Breast epithelium (tissue), 4 donors: ENCODE data around the gene TUBGCP5. TPM values are rescaled to one million over a fixed set of nuclear protein-coding genes. Genes with fewer than 3 reads are reported as not detected.

ENCODE experiments used
- DNase-seq, 2 donors: peaks; one replicate each; pipeline ENCODE4 v3.0.0-alpha.2; 2019; ENCODE audit warnings: low spot score in 2 of 2
- H3K27ac ChIP-seq, 2 donors: fragments of 200-600 bp; sonication (generic) in 1 of 2; one replicate each; pipeline ENCODE4 v1.5.1; 2016 to 2019; ENCODE audit warnings: mild to moderate bottlenecking in 1 of 2
- H3K27me3 ChIP-seq, 2 donors: fragments of 200-600 bp; sonication (generic) in 1 of 2; one replicate each; pipeline versions ENCODE4 v1.5.1 to v1.6.0; 2017 to 2019; ENCODE audit warnings: control low read depth in 1 of 2, mild to moderate bottlenecking in 1 of 2
- H3K36me3 ChIP-seq: fragments of 200-600 bp; one replicate; pipeline ENCODE4 v1.5.1; 2019
- H3K4me1 ChIP-seq, 2 donors: fragments of 200-600 bp; sonication (generic); one replicate each; pipeline ENCODE4 v1.5.1; 2016 to 2019; ENCODE audit warnings: control low read depth in 1 of 2
- H3K4me3 ChIP-seq, 3 donors: fragments of 200-600 bp; sonication (generic); 1 replicate in 2 of 3; 2 replicates in 1 of 3; pipeline ENCODE4 v1.5.1; 2016 to 2019; ENCODE audit warnings: mild to moderate bottlenecking in 3 of 3, moderate library complexity in 2 of 3
- H3K9me3 ChIP-seq, 2 donors: fragments of 200-600 bp; sonication (generic) in 1 of 2; one replicate each; pipeline ENCODE4 v1.5.1; 2016 to 2019; ENCODE audit warnings: control low read depth in 1 of 2
- CTCF ChIP-seq, 3 donors: fragments of 450-650 bp; IDR thresholded peaks; one replicate each; pipeline ENCODE4 v1.5.1; 2016 to 2017; ENCODE audit warnings: antibody characterized with exemption in 3 of 3, mild to moderate bottlenecking in 3 of 3, moderate library complexity in 3 of 3
- POLR2A ChIP-seq: fragments of 450-650 bp; IDR thresholded peaks from one replicate; pipeline ENCODE4 v1.6.1; 2016; ENCODE audit warnings: antibody characterized with exemption, mild to moderate bottlenecking, moderate library complexity
- POLR2AphosphoS5 ChIP-seq, 3 donors: sonication (generic); formaldehyde crosslinking; IDR thresholded peaks; one replicate each; pipeline ENCODE4 v1.6.1; 2017; ENCODE audit warnings: antibody characterized with exemption in 3 of 3
- intact Hi-C: fragments of 100-400 bp; cut with DNase I; formaldehyde crosslinking; loops from one replicate; pipeline ENCODE4 v1.15.1; 2023; ENCODE audit warnings: low total_unique reads
- total RNA-seq, 3 donors: library from RNA; depleted of rRNA; stranded (reverse); fragments of >200 nt; gene quantifications; one replicate each; pipeline ENCODE4 v1.1.0, GENCODE V29; 2016

The TUBGCP5 gene
- total RNA-seq, 3 donors from 2014 or later = 27.5 to 33.6 (median 28.0) TPM

DNA sequence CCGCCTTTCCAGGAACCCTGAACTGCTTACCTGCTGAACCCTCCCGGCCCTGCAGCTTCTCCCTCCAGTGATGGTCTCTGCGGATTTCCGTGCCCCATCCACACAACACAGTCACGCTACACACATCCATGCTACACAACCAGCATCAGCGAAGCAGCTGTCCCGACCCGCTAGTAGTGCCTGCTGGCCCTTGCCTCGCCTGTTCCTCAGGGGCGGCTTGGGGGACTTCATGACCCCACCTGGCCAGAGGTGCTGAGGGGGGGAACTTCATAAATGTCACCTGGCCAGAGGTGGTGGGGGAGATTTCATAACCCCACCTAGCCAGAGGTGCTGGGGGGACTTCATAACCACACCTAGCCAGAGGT lies 530 bp upstream of the TUBGCP5 start:
- intact Hi-C loops = no loop called here
- no peaks in the 10 kb centered on the region for H3K9me3 ChIP-seq
- no peaks in the 10 kb centered on the region for H3K36me3 ChIP-seq
- TF ChIP-seq POLR2A (no peak), POLR2AphosphoS5 (IDR thresholded peaks at IDR 0.05) (no peak)
- H3K27me3 ChIP-seq = no peaks in the 10 kb centered on the region
- no peak for DNase-seq
- H3K4me1 ChIP-seq = no peaks in the 10 kb centered on the region
- peak overlapping the region; percentile 71 to 99 (median 71) for H3K4me3 ChIP-seq
- peak overlapping the region; percentile 41 to 92 for H3K27ac ChIP-seq

- peak overlapping the region; percentile 71 to 99 (median 71) for H3K4me3 ChIP-seq
- H3K9me3 ChIP-seq = no peaks in the 10 kb centered on the region
- H3K36me3 ChIP-seq = no peaks in the 10 kb centered on the region
- no peaks in the 10 kb centered on the region for H3K27me3 ChIP-seq
- DNase-seq = no peak
- no peak for TF ChIP-seq POLR2AphosphoS5 (IDR thresholded peaks at IDR 0.05)
- no peak for TF ChIP-seq CTCF (IDR thresholded peaks at IDR 0.05)
- TF ChIP-seq POLR2A = no peak
- H3K4me1 ChIP-seq = no peaks in the 10 kb centered on the region
- peak overlapping the region; percentile 41 to 92 for H3K27ac ChIP-seq
- intact Hi-C loops = no loop called here
Measured at GRCh38 chr15:23038726-23039142, 635 bp downstream of the TUBGCP5 start.

DNA sequence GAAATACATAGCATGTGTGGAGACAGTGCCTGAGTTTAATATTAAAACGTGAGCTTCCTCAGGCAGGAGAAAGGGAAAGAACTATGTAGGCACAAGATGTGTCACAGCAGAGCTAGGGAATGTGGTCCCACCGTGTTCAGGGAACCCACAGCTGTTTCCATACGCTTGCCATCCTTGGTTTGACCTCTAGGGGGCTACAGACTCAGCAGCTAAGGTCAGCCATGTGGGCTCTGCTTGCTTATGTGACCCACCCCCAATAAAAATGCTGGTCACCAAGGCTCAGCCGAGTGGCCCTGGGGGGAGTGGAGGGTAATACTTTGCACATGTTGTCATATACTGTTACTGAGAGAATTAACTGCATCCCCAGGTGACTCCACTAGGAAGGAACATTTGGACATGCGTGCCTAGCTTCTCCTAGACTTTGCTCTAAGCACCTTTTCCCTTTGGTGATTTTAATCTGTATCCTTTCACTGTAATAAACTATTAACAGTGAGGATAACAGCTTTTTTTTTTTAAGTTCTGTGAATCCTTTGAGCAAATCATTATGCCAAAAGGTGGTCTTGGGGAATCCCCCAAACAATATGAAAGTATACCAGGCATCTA lies 3.3 kb downstream of the TUBGCP5 start:
- H3K4me1 ChIP-seq = no peaks in the 10 kb centered on the region
- intact Hi-C loops = no loop called here
- no peak overlapping the region for H3K4me3 ChIP-seq
- peak; percentile 21 to 35 (median 25) for TF ChIP-seq CTCF (IDR thresholded peaks at IDR 0.05)
- TF ChIP-seq POLR2A = no peak
- H3K9me3 ChIP-seq = no peaks in the 10 kb centered on the region
- H3K27ac ChIP-seq = no peak overlapping the region
- H3K27me3 ChIP-seq = no peaks in the 10 kb centered on the region
- H3K36me3 ChIP-seq = no peaks in the 10 kb centered on the region
- DNase-seq = no peak

DNA sequence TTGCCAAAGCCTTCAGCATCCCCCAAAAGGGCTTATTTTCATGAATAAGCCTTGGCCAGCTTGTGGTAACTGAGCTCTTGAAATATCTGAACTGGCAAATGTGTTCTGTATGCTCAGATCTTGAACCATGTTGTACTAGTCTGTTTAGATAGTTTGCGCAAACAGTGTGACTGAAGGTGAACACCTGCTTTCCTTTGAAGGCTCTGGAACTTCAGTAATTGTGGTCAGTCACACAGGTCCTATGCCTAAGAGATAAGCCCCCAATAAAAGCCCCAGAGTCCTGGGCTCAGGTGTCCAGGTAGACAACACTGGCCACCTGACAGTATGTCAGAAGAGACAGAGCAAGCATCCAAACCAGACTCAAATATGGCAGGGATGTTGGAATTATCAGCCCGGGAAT lies 5.4 kb downstream of the TUBGCP5 start:
- peaks cover 3% of the 10 kb centered on the region for H3K36me3 ChIP-seq
- no peak overlapping the region for H3K4me3 ChIP-seq
- TF ChIP-seq CTCF (IDR thresholded peaks at IDR 0.05) = no peak
- no peak for TF ChIP-seq POLR2AphosphoS5 (IDR thresholded peaks at IDR 0.05)
- no peak for TF ChIP-seq POLR2A
- intact Hi-C loops = no loop called here
- H3K4me1 ChIP-seq = no peaks in the 10 kb centered on the region
- no peak for DNase-seq
- no peaks in the 10 kb centered on the region for H3K9me3 ChIP-seq
- no peaks in the 10 kb centered on the region for H3K27me3 ChIP-seq
- no peak overlapping the region for H3K27ac ChIP-seq

- Histone ChIP-seq H3K9me3 (no peaks in the 10 kb centered on the region), H3K36me3 (peaks cover 13% of the 10 kb centered on the region), H3K27me3 (no peaks in the 10 kb centered on the region), H3K4me3 (no peak overlapping the region), H3K4me1 (no peaks in the 10 kb centered on the region), H3K27ac (no peak overlapping the region)
- DNase-seq = no peak
- no peak for TF ChIP-seq CTCF (IDR thresholded peaks at IDR 0.05)
- no peak for TF ChIP-seq POLR2A
- no peak for TF ChIP-seq POLR2AphosphoS5 (IDR thresholded peaks at IDR 0.05)
- intact Hi-C loops = no loop called here
Measured at GRCh38 chr15:23026218-23026617, 13.2 kb downstream of the TUBGCP5 start.

- Histone ChIP-seq H3K9me3 (no peaks in the 10 kb centered on the region), H3K4me1 (no peaks in the 10 kb centered on the region), H3K4me3 (no peak overlapping the region), H3K27me3 (no peaks in the 10 kb centered on the region), H3K36me3 (peaks cover 10% of the 10 kb centered on the region), H3K27ac (no peak overlapping the region)
- no peak for DNase-seq
- TF ChIP-seq POLR2AphosphoS5 (IDR thresholded peaks at IDR 0.05) (no peak), POLR2A (no peak), CTCF (IDR thresholded peaks at IDR 0.05) (no peak)
- intact Hi-C loops = no loop called here
Measured at GRCh38 chr15:23022156-23022555, 17.2 kb downstream of the TUBGCP5 start.
